H4 (cell line): ENCODE measurements around the gene RAP1GAP2. TPM values are rescaled to one million over a fixed set of nuclear protein-coding genes. Genes with fewer than 3 reads are reported as not detected.

Source experiments
- DNase-seq: peaks from one replicate; pipeline ENCODE4 v3.0.0-alpha.2; 2015; ENCODE audit warnings: low spot score
- total RNA-seq: library from RNA; depleted of rRNA; stranded (reverse); fragments of >200 nt; shearing (Covaris generic); gene quantifications from 2 replicates; pipeline ENCODE4 v1.2.3, GENCODE V29; 2014

The RAP1GAP2 gene
- total RNA-seq, 1 experiment from 2014 or later, result 2.4 TPM

DNA sequence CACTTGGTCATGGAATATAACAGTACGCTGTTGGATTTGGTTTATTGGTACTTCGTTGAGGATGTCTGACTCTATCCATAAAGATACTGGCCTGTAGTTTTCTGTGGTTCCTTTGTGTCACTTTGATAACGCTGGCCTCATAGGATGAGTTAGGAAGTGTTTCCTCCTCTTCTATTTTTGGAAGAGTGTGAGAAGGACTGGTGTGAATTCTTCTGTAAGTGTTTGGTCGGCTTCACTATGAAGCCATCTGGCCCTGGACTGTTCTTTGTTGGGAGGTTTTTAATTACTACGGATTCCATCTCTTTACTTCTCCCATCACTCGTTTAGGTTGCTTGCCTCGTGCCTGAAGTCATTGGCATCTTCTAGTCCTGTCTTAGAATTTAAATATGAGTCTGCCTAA is 149.9 kb downstream of the RAP1GAP2 start:
- DNase-seq, result no peak

DNA sequence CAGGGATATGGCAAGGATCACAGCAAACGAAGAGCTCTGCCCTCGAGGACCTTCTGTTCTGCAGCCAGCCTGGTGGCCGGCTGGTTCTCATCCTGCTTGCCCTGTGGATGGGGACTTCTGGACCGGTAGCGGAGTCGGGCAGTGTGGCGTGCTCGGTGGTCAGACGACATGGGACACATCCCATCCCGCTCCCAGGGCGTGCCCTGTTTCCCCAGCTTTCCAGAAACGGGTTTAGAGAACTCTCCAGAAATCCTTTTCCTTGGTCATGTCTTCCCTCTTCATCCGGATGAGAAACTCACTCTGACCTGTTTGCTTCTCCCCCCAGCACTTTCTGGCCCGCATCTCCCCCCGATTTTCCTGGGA is 151.3 kb downstream of the RAP1GAP2 start:
- no peak for DNase-seq

- DNase-seq, result no peak
Observed at GRCh38 chr17:2947996-2948550, 151.8 kb downstream of the RAP1GAP2 start.

- no peak for DNase-seq
Observed at GRCh38 chr17:2948721-2949468, 152.7 kb downstream of the RAP1GAP2 start.

DNA sequence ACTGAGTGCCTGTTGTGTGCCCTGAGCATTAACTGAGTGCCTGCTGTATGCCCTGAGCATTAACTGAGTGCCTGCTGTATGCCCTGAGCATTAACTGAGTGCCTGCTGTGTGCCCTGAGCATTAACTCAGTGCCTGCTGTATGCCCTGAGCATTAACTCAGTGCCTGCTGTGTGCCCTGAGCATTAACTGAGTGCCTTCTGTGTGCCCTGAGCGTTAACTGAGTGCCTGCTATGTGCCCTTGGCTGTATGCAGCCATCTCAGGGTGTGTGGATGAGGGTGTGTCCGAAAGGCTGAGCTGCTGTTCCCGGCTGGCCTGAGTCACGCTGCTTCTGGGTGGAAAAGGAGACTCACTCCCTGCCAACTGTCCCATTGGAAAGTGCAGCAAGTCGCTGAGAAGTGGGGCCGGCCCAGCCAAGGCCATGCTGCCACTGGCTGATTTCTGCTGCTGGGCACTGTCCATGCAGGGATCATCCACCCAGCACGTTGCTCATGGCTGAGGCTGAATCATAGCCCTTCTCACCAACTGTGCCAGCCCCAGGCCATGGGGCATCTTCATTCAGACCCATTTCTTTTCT is 153.3 kb downstream of the RAP1GAP2 start:
- DNase-seq, result peak; percentile 41

DNA sequence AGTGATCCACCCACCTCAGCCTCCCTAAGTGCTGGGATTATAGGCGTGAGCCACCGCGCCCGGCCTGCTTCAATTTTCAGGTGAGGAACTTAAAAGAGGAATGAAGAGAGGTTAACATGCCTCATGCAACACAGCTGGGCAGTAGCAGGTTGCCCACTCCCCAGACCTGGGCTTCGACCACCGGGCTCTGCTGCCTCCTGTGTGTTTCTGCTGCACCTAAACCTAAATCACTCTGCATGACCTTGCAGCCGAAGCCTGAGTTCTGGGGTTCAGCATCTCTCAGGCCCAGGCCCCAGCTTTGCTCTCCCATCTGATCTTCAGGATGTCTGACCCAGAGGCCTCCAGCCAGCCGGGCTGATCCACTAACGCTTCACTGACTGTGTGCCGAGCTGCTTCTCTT is 154.6 kb downstream of the RAP1GAP2 start:
- DNase-seq, result no peak

DNA sequence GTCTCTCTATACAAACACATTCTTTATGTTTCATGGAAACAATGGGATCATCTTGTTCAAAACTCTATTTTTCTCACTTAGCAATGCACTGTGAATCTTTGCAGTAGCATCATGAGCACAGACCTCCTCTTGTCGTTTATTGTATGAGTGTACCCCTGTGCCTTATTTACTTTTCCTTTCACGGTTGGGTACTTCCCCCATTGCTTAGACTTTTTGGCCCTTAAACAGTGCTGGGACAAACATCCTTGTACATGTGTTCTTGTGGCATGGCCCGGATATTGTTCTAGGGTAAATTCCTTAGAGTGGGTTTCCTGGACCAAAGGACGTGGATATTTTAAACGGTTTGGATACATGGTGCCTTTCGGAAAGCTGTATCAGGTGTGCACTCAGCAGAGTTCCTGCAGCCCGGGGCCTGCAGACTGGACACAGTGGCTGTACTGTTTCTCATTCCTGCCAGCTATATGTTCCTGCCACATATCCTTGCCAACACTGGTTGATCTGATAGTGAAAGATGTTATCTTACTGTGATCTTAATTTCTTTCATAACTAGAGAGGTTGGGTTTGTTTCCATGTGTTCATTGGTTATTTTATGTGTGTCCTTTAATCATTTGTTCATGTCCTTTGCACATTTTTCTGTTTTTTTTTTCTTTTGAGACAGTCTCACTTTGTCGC is 156.1 kb downstream of the RAP1GAP2 start:
- DNase-seq, result no peak

- peak; percentile 82 for DNase-seq
Observed at GRCh38 chr17:2954898-2955445, 158.7 kb downstream of the RAP1GAP2 start.

DNA sequence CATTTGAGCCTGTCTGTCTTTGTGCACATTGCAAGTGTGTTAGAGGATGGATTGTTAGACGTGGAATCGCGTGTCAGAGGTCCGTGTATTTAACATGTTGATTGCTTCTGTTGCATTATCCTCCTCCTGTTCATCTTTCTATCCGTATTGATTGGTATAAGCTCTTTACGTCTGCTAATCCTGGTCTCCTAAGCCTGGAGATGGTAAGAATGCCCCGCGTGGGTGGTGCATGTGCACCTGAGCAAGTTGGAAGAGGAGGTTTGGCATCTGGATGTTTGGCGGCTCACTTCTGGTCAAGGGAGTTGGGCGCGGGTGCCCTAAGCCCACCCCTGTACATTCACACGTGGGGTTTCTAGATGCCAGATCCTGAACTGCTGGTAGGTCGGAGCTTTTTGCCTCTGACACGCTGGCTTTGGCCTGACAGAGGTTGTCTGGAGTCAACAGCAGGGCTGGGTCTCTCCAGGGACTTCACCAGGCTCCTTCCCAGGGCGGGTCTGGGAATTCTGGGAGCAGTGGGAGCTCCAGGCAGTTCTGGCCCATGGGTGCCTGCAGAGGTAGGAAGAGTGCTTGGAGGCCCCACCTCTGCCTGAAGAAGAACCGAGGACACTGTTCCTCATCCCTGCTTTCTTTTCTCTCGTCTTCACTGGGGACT is 159.8 kb downstream of the RAP1GAP2 start:
- DNase-seq, result no peak

DNA sequence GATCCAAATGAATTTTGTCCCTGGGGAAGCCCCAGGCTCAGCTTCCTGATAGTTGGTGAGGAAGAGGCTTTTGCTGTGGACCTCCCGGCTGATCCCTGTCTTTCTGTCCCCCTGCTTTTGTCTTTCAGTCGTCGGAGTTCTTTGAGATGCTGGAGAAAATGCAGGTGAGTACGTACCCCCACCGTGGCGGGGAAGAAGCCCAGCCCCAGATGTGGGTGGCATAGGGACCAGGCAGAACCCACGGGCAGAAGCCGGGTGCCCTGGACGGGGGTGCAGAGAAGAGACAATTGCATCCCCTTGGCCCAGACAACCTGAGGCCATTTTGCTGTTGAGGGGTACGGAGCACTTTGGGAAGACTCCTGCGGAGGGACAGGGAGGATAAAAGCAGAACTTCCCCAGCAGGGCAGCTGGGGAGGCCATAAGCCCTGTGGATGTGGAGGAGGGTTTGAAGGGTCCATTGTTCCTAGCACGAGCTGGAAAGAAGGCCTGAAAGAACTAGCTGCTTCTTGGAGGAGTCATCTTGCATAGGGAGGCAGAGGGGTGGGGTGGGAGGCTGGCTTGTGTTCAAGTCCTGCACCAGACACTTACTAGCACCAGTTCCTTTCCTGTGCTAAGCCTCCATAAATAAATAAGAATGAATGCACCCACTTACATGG is 161.5 kb downstream of the RAP1GAP2 start:
- no peak for DNase-seq

DNA sequence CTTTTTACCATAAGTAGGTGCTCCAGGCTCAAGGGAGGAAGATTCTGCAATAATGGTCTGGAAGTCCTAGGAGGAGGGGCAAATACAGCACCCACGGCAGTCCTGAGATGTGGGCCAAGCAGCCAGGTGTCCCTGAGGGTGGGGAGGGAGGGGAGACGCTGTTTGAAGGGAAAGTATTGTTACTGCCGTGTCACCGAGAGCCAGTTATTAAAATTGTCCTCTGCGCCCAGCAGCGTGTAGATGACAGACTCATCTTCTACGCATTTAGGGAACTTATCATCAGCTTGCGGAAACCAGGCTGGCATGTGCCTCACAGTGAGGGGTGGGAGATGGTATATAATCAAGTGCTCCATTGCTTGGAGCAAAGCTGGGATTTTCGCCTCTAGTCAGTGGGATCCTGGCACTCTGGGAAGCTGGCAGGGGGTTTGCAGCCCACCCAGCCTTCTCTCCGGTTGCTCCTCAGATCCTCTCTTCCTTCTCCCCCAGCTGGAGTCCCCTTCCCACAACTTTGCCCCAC is 162.5 kb downstream of the RAP1GAP2 start:
- no peak for DNase-seq

DNA sequence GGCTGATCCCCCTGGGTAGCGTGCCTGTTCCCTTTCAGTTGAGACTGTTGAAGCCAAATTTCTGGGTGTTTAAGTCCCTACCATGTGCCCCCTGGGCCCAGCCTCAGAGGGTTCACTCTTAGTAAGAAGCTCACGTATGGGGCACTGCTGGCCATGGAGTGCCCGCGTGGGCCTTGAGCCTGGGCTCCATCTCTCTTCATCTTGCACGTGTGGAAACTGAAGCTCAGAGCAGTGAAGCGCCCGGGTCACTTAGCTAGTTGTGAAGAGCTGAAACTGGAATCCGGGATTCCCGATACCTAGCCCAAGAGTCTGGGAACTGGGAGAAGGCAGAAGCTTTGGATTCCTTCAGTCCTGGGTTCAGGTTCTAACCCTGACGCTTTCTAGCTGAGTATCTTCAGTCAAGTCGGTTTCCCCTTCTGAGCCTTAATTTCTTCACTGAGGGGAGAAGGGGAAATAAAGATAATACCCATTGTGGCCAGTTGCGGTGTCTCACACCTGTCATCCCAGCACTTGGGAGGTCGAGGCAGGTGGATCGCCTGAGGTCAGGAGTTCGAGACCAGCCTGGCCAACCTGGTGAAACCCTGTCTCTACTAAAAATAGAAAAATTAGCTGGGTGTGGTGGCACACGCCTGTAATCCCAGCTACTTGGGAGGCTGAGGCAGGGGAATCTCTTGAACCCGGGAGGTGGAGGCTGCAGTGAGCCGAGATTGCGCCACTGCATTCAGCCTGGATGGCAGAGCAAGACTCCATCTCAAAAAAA is 163.3 kb downstream of the RAP1GAP2 start:
- no peak for DNase-seq

GRCh38 chr17:2961446-2961845 is 165.2 kb downstream of the RAP1GAP2 start:
- DNase-seq, result no peak

DNA sequence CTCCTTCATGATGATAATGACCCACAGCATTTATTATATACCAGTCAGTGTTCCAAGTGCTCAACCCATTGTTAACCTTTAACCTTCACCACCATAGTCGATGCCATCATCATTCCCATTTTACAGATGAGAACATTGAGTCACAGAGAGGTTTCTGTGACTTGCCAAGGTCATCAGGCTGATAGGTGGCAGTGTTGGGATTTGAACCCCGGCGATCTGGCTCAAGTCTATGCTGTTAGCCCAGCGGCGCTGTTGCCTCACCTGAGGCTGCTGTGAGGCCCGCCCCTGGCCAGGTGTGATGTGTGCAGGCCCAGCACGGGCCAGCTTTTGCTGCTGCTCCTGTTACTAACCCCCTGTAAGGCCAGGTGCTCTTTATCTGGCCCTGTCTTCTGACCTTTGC is 166.0 kb downstream of the RAP1GAP2 start:
- no peak for DNase-seq

- DNase-seq, result no peak
Observed at GRCh38 chr17:2962729-2963128, 166.5 kb downstream of the RAP1GAP2 start.

DNA sequence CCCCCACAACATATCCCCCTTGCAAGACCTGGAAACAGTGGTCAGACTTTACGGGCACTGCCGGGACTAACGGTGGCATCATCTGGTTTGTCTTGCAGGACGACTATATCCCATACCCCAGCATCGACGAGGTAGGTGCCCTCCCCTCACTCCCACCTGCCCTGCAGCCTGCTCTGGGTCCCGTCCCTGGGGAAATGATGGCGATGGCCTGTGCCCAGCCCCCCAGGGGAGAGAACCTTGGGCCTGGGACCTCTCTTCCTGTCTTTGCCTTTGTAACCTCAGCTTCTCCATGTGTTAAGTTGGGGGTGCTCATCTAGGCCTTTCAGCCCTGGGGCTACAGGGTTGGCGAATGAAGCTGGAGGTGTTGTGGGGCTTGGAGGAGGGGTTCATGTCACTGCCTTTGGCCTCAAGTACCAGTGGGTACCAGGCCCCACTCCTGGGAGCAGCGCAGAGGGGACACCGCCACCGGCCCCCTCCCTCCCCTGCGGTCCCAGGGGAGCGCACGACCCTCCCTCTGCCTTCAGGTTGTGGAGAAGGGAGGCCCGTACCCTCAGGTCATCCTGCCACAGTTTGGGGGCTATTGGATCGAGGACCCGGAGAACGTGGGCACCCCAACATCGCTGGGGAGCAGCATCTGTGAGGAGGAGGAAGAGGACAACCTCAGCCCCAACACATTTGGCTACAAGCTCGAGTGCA is 167.2 kb downstream of the RAP1GAP2 start:
- no peak for DNase-seq

GRCh38 chr17:2964028-2964356 is 167.8 kb downstream of the RAP1GAP2 start:
- no peak for DNase-seq

DNA sequence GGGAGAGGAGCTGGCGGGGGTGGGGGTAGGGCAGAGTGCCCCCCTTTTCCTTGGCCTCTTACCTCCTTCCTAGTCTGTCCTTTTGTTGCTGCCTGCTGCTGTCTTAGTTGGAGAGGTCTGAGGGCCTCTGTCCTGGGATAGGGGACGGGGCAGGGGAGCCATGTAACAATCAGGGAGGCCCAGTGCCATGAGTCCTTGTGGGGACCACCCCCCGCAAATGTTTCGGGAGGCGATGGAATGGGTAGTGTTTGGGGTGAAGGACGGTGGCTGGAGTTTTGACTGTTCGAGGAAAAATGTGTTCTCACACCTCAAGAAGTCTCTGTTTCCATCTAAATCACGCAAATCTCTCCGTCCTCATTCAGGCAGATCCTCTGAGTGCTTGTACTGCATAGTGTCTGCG is 168.1 kb downstream of the RAP1GAP2 start:
- no peak for DNase-seq

- no peak for DNase-seq
Observed at GRCh38 chr17:2964831-2965230, 168.6 kb downstream of the RAP1GAP2 start.
